Activated T-cell treated with anti-CD3 and anti-CD28 coated beads, Interleukin-2, amount 50 U/mL, for 72 hours (primary cell): ENCODE results near the gene FAM53C. TPM values are rescaled to one million over a fixed set of nuclear protein-coding genes. Genes with fewer than 3 reads are reported as not detected.
"Not testable (repeated sequence)": the region's sequence is repeated elsewhere in the genome, so short reads cannot be mapped to it uniquely, and the experiment has no call there.

Experiments
- ATAC-seq, 2 donors: fragments of 150-1000 bp; cut with Tn5 transposase; replicated peaks in 1 of 2; 2 replicates each; pipeline ENCODE4 v1.10.0; 2021; ENCODE audit warnings: moderate library complexity in 2 of 2, mild to moderate bottlenecking in 1 of 2
- DNase-seq, 2 donors: peaks; one replicate each; pipeline ENCODE4 v3.0.0; 2021 to 2022; ENCODE audit warnings: mixed read lengths in 1 of 2
- H3K27ac Mint-ChIP-seq: one replicate; pipeline ENCODE4 v1.8.0; 2022; ENCODE audit warnings: mild to moderate bottlenecking, moderate library complexity, mixed read lengths
- H3K27me3 Mint-ChIP-seq: one replicate; pipeline ENCODE4 v1.8.0; 2022; ENCODE audit warnings: low read depth, mixed read lengths
- H3K36me3 Mint-ChIP-seq, 2 donors: one replicate each; pipeline ENCODE4 v1.8.0; 2022; ENCODE audit warnings: mixed read lengths in 2 of 2, mild to moderate bottlenecking in 1 of 2; ENCODE audit not compliant: insufficient read depth in 2 of 2
- H3K4me1 Mint-ChIP-seq: one replicate; pipeline ENCODE4 v1.8.0; 2022; ENCODE audit warnings: low read depth, mixed read lengths
- H3K4me3 Mint-ChIP-seq, 2 donors: one replicate each; pipeline ENCODE4 v1.8.0; 2022; ENCODE audit warnings: mild to moderate bottlenecking in 2 of 2, mixed read lengths in 2 of 2, moderate library complexity in 2 of 2
- H3K9me3 Mint-ChIP-seq, 2 donors: one replicate each; pipeline ENCODE4 v1.8.0; 2022; ENCODE audit warnings: mixed read lengths in 2 of 2
- total RNA-seq, 2 donors: library from RNA; stranded (reverse); gene quantifications; one replicate each; pipeline ENCODE4 v1.2.3, GENCODE V29; 2022

Gene FAM53C
- total RNA-seq, 2 donors from 2014 or later = 39.1 to 44.7 TPM

DNA sequence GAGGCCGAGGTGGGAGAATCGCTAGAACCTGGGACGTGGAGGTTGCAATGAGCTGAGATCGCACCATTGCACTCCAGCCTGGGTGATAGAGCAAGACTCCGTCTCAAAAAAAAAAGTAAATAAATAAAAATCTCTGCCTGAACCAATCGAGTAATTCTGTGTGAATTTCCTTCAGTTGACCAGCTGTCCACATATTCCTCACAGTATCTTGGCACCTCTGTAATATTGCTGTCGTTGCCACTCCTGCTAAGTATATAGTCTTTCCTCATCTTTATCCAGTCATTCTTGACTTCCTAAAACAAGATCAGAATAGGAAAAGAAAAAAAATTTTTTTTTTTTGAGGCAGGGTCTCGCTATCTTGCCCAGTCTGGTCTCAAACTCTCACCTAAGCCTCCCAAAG, 44.3 kb downstream of the FAM53C start:
- Mint-ChIP-seq H3K9me3 (no peaks in the 10 kb centered on the region), H3K4me1 (no peaks in the 10 kb centered on the region), H3K4me3 (no peak overlapping the region), H3K27me3 (no peaks in the 10 kb centered on the region), H3K27ac (no peak overlapping the region), H3K36me3 (peaks cover 6 to 19% of the 10 kb centered on the region in 2 donors)
- no peak for DNase-seq
- ATAC-seq = no peak

DNA sequence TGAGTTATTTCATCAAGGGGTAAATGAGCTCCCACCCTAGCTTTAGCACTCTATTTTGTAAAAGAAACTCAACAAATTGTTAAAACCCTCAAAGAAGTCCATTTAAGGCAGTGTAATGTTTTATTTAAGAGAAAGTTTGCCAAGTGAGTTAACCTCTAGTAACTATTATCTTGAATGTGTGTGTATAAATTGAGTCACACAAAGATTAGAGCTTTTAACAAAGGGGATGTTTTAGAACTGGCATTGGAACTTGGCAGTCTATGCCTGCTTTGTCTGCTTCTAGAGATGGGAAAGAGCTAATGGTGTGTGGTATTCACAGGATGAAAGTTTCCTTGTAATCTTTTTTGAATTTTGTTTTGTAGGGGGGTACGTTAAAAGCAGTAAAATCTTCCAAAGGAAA, 47.6 kb downstream of the FAM53C start:
- no peak for DNase-seq
- H3K4me3 Mint-ChIP-seq = no peak overlapping the region

DNA sequence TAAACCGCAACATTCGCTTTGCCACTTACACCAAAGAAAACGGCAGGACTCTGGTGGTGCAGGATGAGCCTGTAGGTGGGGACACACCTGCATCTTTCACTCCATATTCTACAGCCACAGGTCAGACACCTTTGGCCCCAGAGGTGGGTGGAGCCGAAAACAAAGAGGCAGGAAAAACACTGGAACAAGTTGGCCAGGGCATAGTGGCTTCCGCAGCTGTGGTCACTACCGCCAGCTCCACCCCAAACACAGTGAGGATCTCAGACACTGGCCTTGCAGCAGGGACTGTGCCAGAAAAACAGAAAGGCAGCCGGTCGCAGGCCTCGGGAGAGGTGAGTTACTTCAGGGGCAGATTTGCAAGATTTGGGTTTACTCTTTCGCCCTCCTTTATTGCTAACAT, 48.2 kb downstream of the FAM53C start:
- DNase-seq (no peak), ATAC-seq (no peak)
- H3K36me3 Mint-ChIP-seq = peaks cover 6 to 14% of the 10 kb centered on the region in 2 donors
- no peaks in the 10 kb centered on the region for H3K9me3 Mint-ChIP-seq
- H3K4me1 Mint-ChIP-seq = no peaks in the 10 kb centered on the region
- H3K4me3 Mint-ChIP-seq = no peak overlapping the region
- no peak overlapping the region for H3K27ac Mint-ChIP-seq
- no peaks in the 10 kb centered on the region for H3K27me3 Mint-ChIP-seq

More for the DNA sequence above, 47.6 kb downstream of the FAM53C start:
- ATAC-seq = no peak
- H3K36me3 Mint-ChIP-seq = peaks cover 6 to 14% of the 10 kb centered on the region in 2 donors
- no peaks in the 10 kb centered on the region for H3K9me3 Mint-ChIP-seq
- H3K27ac Mint-ChIP-seq = no peak overlapping the region
- H3K27me3 Mint-ChIP-seq = no peaks in the 10 kb centered on the region
- H3K4me1 Mint-ChIP-seq = no peaks in the 10 kb centered on the region

DNA sequence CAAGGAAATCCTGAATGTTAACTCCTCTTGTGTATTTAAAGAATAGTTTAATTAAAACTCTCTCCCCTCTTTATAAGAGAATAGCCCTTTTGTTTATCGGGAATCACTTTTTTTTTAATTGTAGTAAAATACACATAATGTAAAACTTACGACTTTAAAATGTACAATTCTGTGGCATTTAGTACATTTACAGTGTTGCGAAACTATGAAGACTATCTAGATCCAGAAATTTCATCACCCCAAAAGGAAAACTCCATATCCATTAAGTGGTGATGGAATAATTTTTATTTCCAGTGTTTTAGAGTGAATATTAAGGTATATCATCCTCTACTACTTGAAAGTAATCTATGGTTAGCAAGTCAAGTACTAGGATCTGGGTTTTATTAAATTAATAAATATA, 51.3 kb downstream of the FAM53C start:
- DNase-seq = no peak
- Mint-ChIP-seq H3K27ac (no peak overlapping the region), H3K36me3 (peaks cover 0 to 11% of the 10 kb centered on the region in 2 donors), H3K9me3 (no peaks in the 10 kb centered on the region), H3K27me3 (no peaks in the 10 kb centered on the region), H3K4me1 (no peaks in the 10 kb centered on the region), H3K4me3 (no peak overlapping the region)
- ATAC-seq = no peak

DNA sequence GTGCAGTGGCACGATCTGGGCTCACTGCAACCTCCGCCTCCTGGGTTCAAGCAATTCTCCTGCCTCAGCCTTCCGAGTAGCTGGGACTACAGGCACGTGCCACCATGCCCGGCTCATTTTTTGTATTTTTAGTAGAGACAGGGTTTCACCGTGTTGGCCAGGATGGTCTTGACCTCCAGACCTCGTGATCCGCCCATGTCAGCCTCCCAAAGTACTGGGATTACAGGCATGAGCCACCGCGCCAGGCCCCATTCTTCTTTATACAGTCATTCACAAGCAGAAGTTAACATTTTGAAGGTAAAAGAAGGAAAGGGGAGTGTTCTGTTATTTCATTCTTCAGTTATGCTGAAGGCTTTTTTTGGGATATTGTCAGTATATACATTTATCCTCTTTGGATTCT, 51.8 kb downstream of the FAM53C start:
- not testable (repeated sequence) for H3K9me3 Mint-ChIP-seq, H3K27ac Mint-ChIP-seq, ATAC-seq, H3K27me3 Mint-ChIP-seq, DNase-seq, H3K4me1 Mint-ChIP-seq, H3K4me3 Mint-ChIP-seq
- peaks cover 0 to 11% of the 10 kb centered on the region in 2 donors for H3K36me3 Mint-ChIP-seq

DNA sequence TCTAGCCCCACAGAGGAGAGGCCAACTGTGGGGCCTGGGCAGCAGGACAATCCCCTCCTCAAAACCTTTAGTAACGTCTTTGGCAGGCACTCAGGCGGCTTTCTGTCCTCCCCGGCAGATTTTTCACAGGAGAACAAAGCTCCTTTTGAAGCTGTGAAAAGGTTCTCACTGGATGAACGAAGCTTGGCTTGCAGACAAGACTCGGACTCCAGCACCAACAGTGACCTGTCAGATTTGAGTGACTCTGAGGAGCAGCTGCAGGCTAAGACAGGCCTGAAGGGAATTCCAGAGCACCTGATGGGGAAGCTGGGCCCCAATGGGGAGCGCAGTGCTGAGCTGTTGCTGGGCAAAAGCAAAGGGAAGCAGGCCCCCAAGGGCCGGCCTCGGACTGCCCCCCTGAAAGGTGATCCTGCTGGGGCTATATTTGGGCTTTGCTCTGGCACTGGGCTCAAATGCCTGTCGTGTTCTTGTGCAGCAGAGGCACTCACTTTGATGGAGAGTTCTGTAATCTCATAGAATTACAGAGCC, 53.9 kb downstream of the FAM53C start:
- Mint-ChIP-seq H3K4me1 (no peaks in the 10 kb centered on the region), H3K27ac (no peak overlapping the region), H3K27me3 (no peaks in the 10 kb centered on the region), H3K36me3 (peaks cover 4 to 13% of the 10 kb centered on the region in 2 donors), H3K9me3 (no peaks in the 10 kb centered on the region), H3K4me3 (no peak overlapping the region)
- DNase-seq (no peak), ATAC-seq (no peak)

Other genes starting within 250 kb of the FAM53C start
- gene NME5, start 198.8 kb upstream of the FAM53C start, total RNA-seq = not detected
- 10 to 100 TPM; 66.8 to 94.7 TPM for gene BRD8, start 159.6 kb upstream of the FAM53C start, total RNA-seq
- 10 to 100 TPM; 39.9 to 50.4 TPM for gene KIF20A, start 159.2 kb upstream of the FAM53C start, total RNA-seq
- 10 to 100 TPM; 45.0 to 48.9 TPM for gene CDC23, start 124.9 kb upstream of the FAM53C start, total RNA-seq
- gene GFRA3, start 63.6 kb upstream of the FAM53C start, total RNA-seq = under 1 TPM in 1 of 2 donors, not detected in 1; 0.17 TPM
- 10 to 100 TPM; 22.6 to 30.1 TPM for gene CDC25C, start 6.5 kb upstream of the FAM53C start, total RNA-seq
- gene KDM3B, start 14.4 kb downstream of the FAM53C start, total RNA-seq = 10 to 100 TPM; 59.5 to 67.2 TPM
- gene REEP2, start 100.8 kb downstream of the FAM53C start, total RNA-seq = 10 to 100 TPM in 1 of 2 donors, 1 to 10 TPM in 1; 6.6 to 11.5 TPM
- gene EGR1, start 127.2 kb downstream of the FAM53C start, total RNA-seq = 100 to 1,000 TPM in 1 of 2 donors, 10 to 100 TPM in 1; 94.3 to 105 TPM
- 100 to 1,000 TPM; 106 to 111 TPM for gene ETF1, start 205.0 kb downstream of the FAM53C start, total RNA-seq
- 100 to 1,000 TPM; 448 to 505 TPM for gene HSPA9, start 237.1 kb downstream of the FAM53C start, total RNA-seq